ENCODE measurements around the gene FARP2.
"Not testable (repeated sequence)": the region's sequence is repeated elsewhere in the genome, so short reads cannot be mapped to it uniquely, and the experiment has no call there.

FARP2 gene

GRCh38 chr2:241519669-241520068 lies 163.6 kb downstream of the FARP2 start:
- ChIA-PET POLR2A (no interaction called here), CTCF (interaction anchor here (1.4 kb wide), 1 partner anchor 24 kb away, joined by 4 read pairs; no protein-coding TSS in a partner anchor)
- DNase-seq (ENCODE audit: extremely low spot score): no peak
- TF ChIP-seq CTCF (IDR thresholded peaks at IDR 0.05; ENCODE audit: control extremely low read depth, extremely low read depth, low read depth, missing control alignments): no peak

- CTCF ChIA-PET: no interaction called here
- POLR2A ChIA-PET: no interaction called here
- no peak for TF ChIP-seq CTCF (IDR thresholded peaks at IDR 0.05; ENCODE audit: control extremely low read depth, extremely low read depth, low read depth, missing control alignments)
- no peak for DNase-seq (ENCODE audit: extremely low spot score)
Observed at GRCh38 chr2:241522477-241522876, 166.4 kb downstream of the FARP2 start.

- CTCF ChIA-PET, POLR2A ChIA-PET: not testable (repeated sequence)
Observed at GRCh38 chr2:241525818-241526780, 170.0 kb downstream of the FARP2 start.

GRCh38 chr2:241530571-241530970 lies 174.5 kb downstream of the FARP2 start:
- no peak for DNase-seq (ENCODE audit: extremely low spot score)
- ChIA-PET CTCF (no interaction called here), POLR2A (no interaction called here)
- TF ChIP-seq CTCF (IDR thresholded peaks at IDR 0.05; ENCODE audit: control extremely low read depth, extremely low read depth, low read depth, missing control alignments): no peak

More at GRCh38 chr2:241525818-241526780, 170.0 kb downstream of the FARP2 start:
- DNase-seq (ENCODE audit: extremely low spot score): not testable (repeated sequence)

- POLR2A ChIA-PET: no interaction called here
- no peak for DNase-seq (ENCODE audit: extremely low spot score)
- no peak for TF ChIP-seq CTCF (IDR thresholded peaks at IDR 0.05; ENCODE audit: control extremely low read depth, extremely low read depth, low read depth, missing control alignments)
- CTCF ChIA-PET: no interaction called here
Observed at GRCh38 chr2:241531161-241531722, 175.2 kb downstream of the FARP2 start.

- CTCF ChIA-PET: no interaction called here
- TF ChIP-seq CTCF (IDR thresholded peaks at IDR 0.05; ENCODE audit: control extremely low read depth, extremely low read depth, low read depth, missing control alignments): no peak
- no peak for DNase-seq (ENCODE audit: extremely low spot score)
- POLR2A ChIA-PET: no interaction called here
Observed at GRCh38 chr2:241532168-241532567, 176.1 kb downstream of the FARP2 start.
